ENCODE results near the gene CMTM8. TPM values are rescaled to one million over a fixed set of nuclear protein-coding genes. Genes with fewer than 3 reads are reported as not detected.
A peak's percentile ranks its signal among the peaks of the same experiment; 100 is the strongest.

CMTM8 gene
- total and polyA plus RNA-seq, 2 experiments from 2014 or later, result 19.9 to 24.5 TPM

- TF ChIP-seq ETS1 (IDR thresholded peaks at IDR 0.05), result no peak
These were observed 8.9 kb upstream of the CMTM8 start (continued) for GRCh38 chr3:32229565-32229964.

GRCh38 chr3:32236377-32236776 lies 2.1 kb upstream of the CMTM8 start:
- Histone ChIP-seq H4K20me1 (replicated peaks; ENCODE audit: insufficient read depth) (peaks cover 6% of the 10 kb centered on the region; the same call in 1 of the 2 replicates), H2AFZ (no peak overlapping the region), H3K4me3 (0 out of 2 replicates have a peak overlapping the region, but pooled peaks have one; percentile 88), H3K9me2 (ENCODE audit: insufficient read depth) (0 out of 2 replicates have a peak, but pooled peaks cover 3% of the 10 kb centered on the region), H3K4me2 (no peak overlapping the region), H3K79me2 (replicated peaks; ENCODE audit: insufficient read depth) (peaks cover 16% of the 10 kb centered on the region), H3K4me1 (ENCODE audit: insufficient read depth) (peaks cover 18% of the 10 kb centered on the region), H3F3A (replicated peaks; ENCODE audit: low read depth) (no peaks in the 10 kb centered on the region; the same call in 1 of the 2 replicates), H3K27me3 (ENCODE audit: insufficient read depth) (peaks cover 40% of the 10 kb centered on the region), H3K27ac (ENCODE audit: low read depth) (no peak overlapping the region), H3K36me3 (ENCODE audit: insufficient read depth) (no peaks in the 10 kb centered on the region; the same call in 1 of the 2 replicates)
- Mint-ChIP-seq H3K27me3 (ENCODE audit: insufficient read depth, low read depth, poor library complexity) (peaks cover 28% of the 10 kb centered on the region), H3K36me3 (ENCODE audit: low read depth) (peaks cover 12% of the 10 kb centered on the region), H3K9me3 (peaks cover 14% of the 10 kb centered on the region; the same call in 2 of the 3 replicates), H3K4me3 (no peak overlapping the region), H3K27ac (no peak overlapping the region), H3K4me1 (peaks cover 18% of the 10 kb centered on the region)
- no peak for DNase-seq (ENCODE audit: low spot score)
- ATAC-seq, result no peak
- TF ChIP-seq ZNF331 (CRISPR knock-in tag; IDR thresholded peaks at IDR 0.05; ENCODE audit: low read depth) (peak; percentile 95), ETS1 (IDR thresholded peaks at IDR 0.05) (no peak)

- peak; percentile 70 for DNase-seq (ENCODE audit: low spot score)
- peak overlapping the region; percentile 89 for H3K4me2 ChIP-seq
- peaks cover 28% of the 10 kb centered on the region for H3K27me3 Mint-ChIP-seq (ENCODE audit: insufficient read depth, low read depth, poor library complexity)
- peak overlapping the region; percentile 80 for H3K4me3 Mint-ChIP-seq
- H4K20me1 ChIP-seq (replicated peaks; ENCODE audit: insufficient read depth), result peaks cover 9% of the 10 kb centered on the region; the same call in 1 of the 2 replicates
- H3K27ac Mint-ChIP-seq, result no peak overlapping the region
- H3K79me2 ChIP-seq (replicated peaks; ENCODE audit: insufficient read depth), result peaks cover 30% of the 10 kb centered on the region
- 0 out of 2 replicates have a peak, but pooled peaks cover 3% of the 10 kb centered on the region for H3K9me2 ChIP-seq (ENCODE audit: insufficient read depth)
- peaks cover 18% of the 10 kb centered on the region for H3K4me1 Mint-ChIP-seq
- ATAC-seq, result peak; percentile 59
- H3K4me1 ChIP-seq (ENCODE audit: insufficient read depth), result peaks cover 18% of the 10 kb centered on the region
- TF ChIP-seq ZNF331 (CRISPR knock-in tag; IDR thresholded peaks at IDR 0.05; ENCODE audit: low read depth) (no peak), ETS1 (IDR thresholded peaks at IDR 0.05) (no peak), CTCF (conservative IDR thresholded peaks at IDR 0.05; ENCODE audit: low read depth in 2 of 2) (no peak), EZH2 (IDR thresholded peaks at IDR 0.05; ENCODE audit: low read depth, unreplicated experiment) (no peak), REST (IDR thresholded peaks at IDR 0.05; ENCODE audit: unreplicated experiment) (no peak), NANOG (IDR thresholded peaks at IDR 0.05; ENCODE audit: borderline replicate concordance) (no peak), JUNB (IDR thresholded peaks at IDR 0.05; ENCODE audit: unreplicated experiment) (no peak), POLR2AphosphoS5 (IDR thresholded peaks at IDR 0.05; ENCODE audit: low read depth) (no peak)
- peak overlapping the region; percentile 88 for H3K4me3 ChIP-seq
- H3K9me3 Mint-ChIP-seq, result peaks cover 14% of the 10 kb centered on the region; the same call in 2 of the 3 replicates
- peaks cover 12% of the 10 kb centered on the region for H3K36me3 Mint-ChIP-seq (ENCODE audit: low read depth)
- H2AFZ ChIP-seq, result peak overlapping the region; percentile 96
- H3K27me3 ChIP-seq (ENCODE audit: insufficient read depth), result peaks cover 40% of the 10 kb centered on the region
- H3F3A ChIP-seq (replicated peaks; ENCODE audit: low read depth), result no peaks in the 10 kb centered on the region; the same call in 1 of the 2 replicates
- no peak overlapping the region for H3K27ac ChIP-seq (ENCODE audit: low read depth)
- no peaks in the 10 kb centered on the region; the same call in 1 of the 2 replicates for H3K36me3 ChIP-seq (ENCODE audit: insufficient read depth)
These were observed 619 bp upstream of the CMTM8 start for GRCh38 chr3:32237670-32238452.
